ENCODE results near the gene MAP3K15.

MAP3K15 gene

GRCh38 chrX:19343085-19343534 lies 172.2 kb downstream of the MAP3K15 start:
- peak overlapping the region; percentile 45 for H3K27ac ChIP-seq (ENCODE audit: low read depth, low read length)
- peak overlapping the region in 3 of 5 donors; percentile 35 to 65 (median 56) for H3K9ac ChIP-seq (ENCODE audit: low read length in 5 of 5)
- peaks cover 0 to 3% (median 0%) of the 10 kb centered on the region in 5 donors for H3K27me3 ChIP-seq (ENCODE audit: control insufficient read depth in 5 of 5, insufficient read depth in 4 of 5, low read length in 5 of 5)
- no peaks in the 10 kb centered on the region for H3K9me3 ChIP-seq (ENCODE audit: control insufficient read depth in 5 of 5, low read length in 5 of 5)
- peak overlapping the region; percentile 62 to 78 (median 70) for H3K4me3 ChIP-seq (ENCODE audit: low read depth in 1 of 5, low read length in 5 of 5)
- peaks cover 1 to 35% (median 26%) of the 10 kb centered on the region in 5 donors for H3K4me1 ChIP-seq (ENCODE audit: control insufficient read depth in 5 of 5, insufficient read depth in 5 of 5, low read length in 5 of 5)
- no peaks in the 10 kb centered on the region for H3K36me3 ChIP-seq (ENCODE audit: control insufficient read depth in 5 of 5, insufficient read depth in 5 of 5, low read length in 5 of 5)

GRCh38 chrX:19342331-19342906 lies 172.9 kb downstream of the MAP3K15 start:
- Histone ChIP-seq H3K4me1 (ENCODE audit: control insufficient read depth in 5 of 5, insufficient read depth in 5 of 5, low read length in 5 of 5) (peaks cover 1 to 29% (median 20%) of the 10 kb centered on the region in 5 donors), H3K4me3 (ENCODE audit: low read depth in 1 of 5, low read length in 5 of 5) (no peak overlapping the region), H3K36me3 (ENCODE audit: control insufficient read depth in 5 of 5, insufficient read depth in 5 of 5, low read length in 5 of 5) (no peaks in the 10 kb centered on the region), H3K27ac (ENCODE audit: low read depth, low read length) (no peak overlapping the region), H3K27me3 (ENCODE audit: control insufficient read depth in 5 of 5, insufficient read depth in 4 of 5, low read length in 5 of 5) (peaks cover 0 to 3% (median 0%) of the 10 kb centered on the region in 5 donors), H3K9me3 (ENCODE audit: control insufficient read depth in 5 of 5, low read length in 5 of 5) (no peaks in the 10 kb centered on the region), H3K9ac (ENCODE audit: low read length in 5 of 5) (no peak overlapping the region)

GRCh38 chrX:19334945-19335626 lies 180.2 kb downstream of the MAP3K15 start:
- no peak overlapping the region for H3K27ac ChIP-seq (ENCODE audit: low read depth, low read length)
- H3K4me3 ChIP-seq (ENCODE audit: low read depth in 1 of 5, low read length in 5 of 5), result no peak overlapping the region
- H3K9me3 ChIP-seq (ENCODE audit: control insufficient read depth in 5 of 5, low read length in 5 of 5), result peaks cover 0 to 8% (median 6%) of the 10 kb centered on the region in 5 donors
- H3K27me3 ChIP-seq (ENCODE audit: control insufficient read depth in 5 of 5, insufficient read depth in 4 of 5, low read length in 5 of 5), result no peaks in the 10 kb centered on the region
- no peak overlapping the region for H3K9ac ChIP-seq (ENCODE audit: low read length in 5 of 5)
- peaks cover 3 to 11% (median 8%) of the 10 kb centered on the region in 5 donors for H3K4me1 ChIP-seq (ENCODE audit: control insufficient read depth in 5 of 5, insufficient read depth in 5 of 5, low read length in 5 of 5)
- H3K36me3 ChIP-seq (ENCODE audit: control insufficient read depth in 5 of 5, insufficient read depth in 5 of 5, low read length in 5 of 5), result no peaks in the 10 kb centered on the region

- Histone ChIP-seq H3K9me3 (ENCODE audit: control insufficient read depth in 5 of 5, low read length in 5 of 5) (peaks cover 0 to 8% (median 6%) of the 10 kb centered on the region in 5 donors), H3K27ac (ENCODE audit: low read depth, low read length) (no peak overlapping the region), H3K4me3 (ENCODE audit: low read depth in 1 of 5, low read length in 5 of 5) (peak overlapping the region in 1 of 5 donors; percentile 4), H3K36me3 (ENCODE audit: control insufficient read depth in 5 of 5, insufficient read depth in 5 of 5, low read length in 5 of 5) (no peaks in the 10 kb centered on the region), H3K27me3 (ENCODE audit: control insufficient read depth in 5 of 5, insufficient read depth in 4 of 5, low read length in 5 of 5) (peaks cover 0 to 2% (median 0%) of the 10 kb centered on the region in 5 donors), H3K4me1 (ENCODE audit: control insufficient read depth in 5 of 5, insufficient read depth in 5 of 5, low read length in 5 of 5) (peaks cover 3 to 11% (median 8%) of the 10 kb centered on the region in 5 donors), H3K9ac (ENCODE audit: low read length in 5 of 5) (no peak overlapping the region)
Measured at GRCh38 chrX:19332983-19333382, 182.3 kb downstream of the MAP3K15 start.

GRCh38 chrX:19331831-19332230 lies 183.5 kb downstream of the MAP3K15 start:
- H3K27ac ChIP-seq (ENCODE audit: low read depth, low read length), result no peak overlapping the region
- H3K9ac ChIP-seq (ENCODE audit: low read length in 5 of 5), result no peak overlapping the region
- peaks cover 0 to 8% (median 6%) of the 10 kb centered on the region in 5 donors for H3K9me3 ChIP-seq (ENCODE audit: control insufficient read depth in 5 of 5, low read length in 5 of 5)
- H3K4me1 ChIP-seq (ENCODE audit: control insufficient read depth in 5 of 5, insufficient read depth in 5 of 5, low read length in 5 of 5), result peaks cover 3 to 11% (median 8%) of the 10 kb centered on the region in 5 donors
- no peak overlapping the region for H3K4me3 ChIP-seq (ENCODE audit: low read depth in 1 of 5, low read length in 5 of 5)
- no peaks in the 10 kb centered on the region for H3K36me3 ChIP-seq (ENCODE audit: control insufficient read depth in 5 of 5, insufficient read depth in 5 of 5, low read length in 5 of 5)
- H3K27me3 ChIP-seq (ENCODE audit: control insufficient read depth in 5 of 5, insufficient read depth in 4 of 5, low read length in 5 of 5), result peaks cover 0 to 2% (median 0%) of the 10 kb centered on the region in 5 donors

GRCh38 chrX:19326567-19326966 lies 188.7 kb downstream of the MAP3K15 start:
- Histone ChIP-seq H3K9ac (ENCODE audit: low read length in 5 of 5) (no peak overlapping the region), H3K4me1 (ENCODE audit: control insufficient read depth in 5 of 5, insufficient read depth in 5 of 5, low read length in 5 of 5) (no peaks in the 10 kb centered on the region), H3K27ac (ENCODE audit: low read depth, low read length) (no peak overlapping the region), H3K36me3 (ENCODE audit: control insufficient read depth in 5 of 5, insufficient read depth in 5 of 5, low read length in 5 of 5) (no peaks in the 10 kb centered on the region), H3K9me3 (ENCODE audit: control insufficient read depth in 5 of 5, low read length in 5 of 5) (peaks cover 0 to 3% (median 0%) of the 10 kb centered on the region in 5 donors), H3K27me3 (ENCODE audit: control insufficient read depth in 5 of 5, insufficient read depth in 4 of 5, low read length in 5 of 5) (peaks cover 0 to 3% (median 2%) of the 10 kb centered on the region in 5 donors), H3K4me3 (ENCODE audit: low read depth in 1 of 5, low read length in 5 of 5) (no peak overlapping the region)

All from subcutaneous abdominal adipose tissue (tissue), 5 donors.